WTC11 (cell line): ENCODE results near the gene CREG2. TPM values are rescaled to one million over a fixed set of nuclear protein-coding genes. Genes with fewer than 3 reads are reported as not detected.

Source experiments
- ATAC-seq: fragments of 200-7000 bp; cut with Tn5 transposase; 2 replicates; pipeline ENCODE4 v1.10.0; 2021; ENCODE audit warnings: mild to moderate bottlenecking, moderate library complexity
- CTCF ChIA-PET: fragments of 300-600 bp; sonication (Branson Sonifier 250); formaldehyde crosslinking; loops from one replicate; lab custom pipeline; 2021; ENCODE audit warnings: antibody characterized with exemption; lab: Charles Lee
- POLR2A ChIA-PET: fragments of 350-600 bp; sonication (Branson Sonifier 250); formaldehyde crosslinking; loops from one replicate; lab custom pipeline; 2021; ENCODE audit warnings: antibody characterized with exemption; lab: Charles Lee
- DNase-seq: peaks from one replicate; pipeline ENCODE4 v3.0.0; 2021; ENCODE audit warnings: low spot score
- H3K27ac Mint-ChIP-seq: 2 replicates; pipeline ENCODE4 v1.8.0; 2021; ENCODE audit warnings: mixed read lengths
- H3K27me3 Mint-ChIP-seq: 2 replicates; pipeline ENCODE4 v1.8.0; 2021; ENCODE audit warnings: low read depth, mild to moderate bottlenecking, moderate library complexity, mixed read lengths
- H3K36me3 Mint-ChIP-seq: 2 replicates; pipeline ENCODE4 v1.8.0; 2021; ENCODE audit warnings: mixed read lengths
- H3K4me1 Mint-ChIP-seq: 2 replicates; pipeline ENCODE4 v1.8.0; 2022; ENCODE audit warnings: mixed read lengths
- H3K4me3 Mint-ChIP-seq: 2 replicates; pipeline ENCODE4 v1.8.0; 2021; ENCODE audit warnings: mild to moderate bottlenecking, moderate library complexity, mixed read lengths
- H3K9me3 Mint-ChIP-seq: 2 replicates; pipeline ENCODE4 v1.8.0; 2021; ENCODE audit warnings: mixed read lengths
- ATF2 ChIP-seq: sonication (generic); formaldehyde crosslinking; IDR thresholded peaks from 2 replicates; pipeline ENCODE4 v1.8.1; 2022; ENCODE audit warnings: low read depth, missing genetic modification reagents, borderline replicate concordance
- ATF3 ChIP-seq: sonication (generic); formaldehyde crosslinking; conservative IDR thresholded peaks from 2 replicates; pipeline ENCODE4 v1.8.1; 2022; ENCODE audit warnings: mild to moderate bottlenecking, missing genetic modification reagents
- CBFB ChIP-seq: sonication (generic); formaldehyde crosslinking; IDR thresholded peaks from 2 replicates; pipeline ENCODE4 v1.8.1; 2022; ENCODE audit warnings: mild to moderate bottlenecking, low read depth, missing genetic modification reagents
- CTCF ChIP-seq: fragments of 200-600 bp; IDR thresholded peaks from 2 replicates; pipeline ENCODE4 v1.8.0; 2022; ENCODE audit warnings: antibody characterized with exemption
- ELF4 ChIP-seq: sonication (generic); formaldehyde crosslinking; IDR thresholded peaks from 2 replicates; pipeline ENCODE4 v1.8.1; 2022; ENCODE audit warnings: low read depth, mild to moderate bottlenecking, moderate library complexity, missing genetic modification reagents
- ESRRA ChIP-seq: sonication (generic); formaldehyde crosslinking; IDR thresholded peaks from 2 replicates; pipeline ENCODE4 v1.8.1; 2022; ENCODE audit warnings: mild to moderate bottlenecking, missing genetic modification reagents, borderline replicate concordance
- FOXK1 ChIP-seq: sonication (generic); formaldehyde crosslinking; IDR thresholded peaks from 2 replicates; pipeline ENCODE4 v1.8.0; 2022; ENCODE audit warnings: mild to moderate bottlenecking, moderate library complexity, missing genetic modification reagents
- FOXP1 ChIP-seq: sonication (generic); formaldehyde crosslinking; IDR thresholded peaks from 2 replicates; pipeline ENCODE4 v1.8.0; 2022; ENCODE audit warnings: missing genetic modification reagents, mild to moderate bottlenecking, moderate library complexity, borderline replicate concordance
- GABPB1 ChIP-seq: sonication (generic); formaldehyde crosslinking; IDR thresholded peaks from 2 replicates; pipeline ENCODE4 v1.8.1; 2023; ENCODE audit warnings: mild to moderate bottlenecking, missing genetic modification reagents
- MLX ChIP-seq: sonication (generic); formaldehyde crosslinking; IDR thresholded peaks from 2 replicates; pipeline ENCODE4 v1.8.1; 2023; ENCODE audit warnings: mild to moderate bottlenecking, missing genetic modification reagents, moderate library complexity
- MYBL2 ChIP-seq: sonication (generic); formaldehyde crosslinking; IDR thresholded peaks from 2 replicates; pipeline ENCODE4 v1.8.1; 2023; ENCODE audit warnings: mild to moderate bottlenecking, moderate library complexity, missing genetic modification reagents
- NFATC4 ChIP-seq: fragments of 250-450 bp; sonication (Bioruptor Pico); IDR thresholded peaks from 2 replicates; pipeline ENCODE4 v1.9.0; 2021; ENCODE audit warnings: mild to moderate bottlenecking
- NR1H2 ChIP-seq: sonication (generic); formaldehyde crosslinking; IDR thresholded peaks from 2 replicates; pipeline ENCODE4 v1.9.0; 2021; ENCODE audit warnings: mild to moderate bottlenecking, moderate library complexity, missing genetic modification reagents
- NR3C1 ChIP-seq: sonication (generic); formaldehyde crosslinking; conservative IDR thresholded peaks from 2 replicates; pipeline ENCODE4 v1.8.1; 2023; ENCODE audit warnings: low read depth, mild to moderate bottlenecking, missing genetic modification reagents
- PRDM15 ChIP-seq: sonication (generic); formaldehyde crosslinking; IDR thresholded peaks from 2 replicates; pipeline ENCODE4 v1.8.0; 2022; ENCODE audit warnings: missing genetic modification reagents
- RELA ChIP-seq: sonication (generic); formaldehyde crosslinking; IDR thresholded peaks from 2 replicates; pipeline ENCODE4 v1.8.1; 2022; ENCODE audit warnings: missing genetic modification reagents, mild to moderate bottlenecking, borderline replicate concordance
- SOX15 ChIP-seq: fragments of 250-450 bp; sonication (Bioruptor Pico); IDR thresholded peaks from 2 replicates; pipeline ENCODE4 v1.9.0; 2021; ENCODE audit warnings: mild to moderate bottlenecking
- TP53 ChIP-seq: sonication (generic); formaldehyde crosslinking; IDR thresholded peaks from 2 replicates; pipeline ENCODE4 v1.8.1; 2023; ENCODE audit warnings: mild to moderate bottlenecking, missing genetic modification reagents
- USF1 ChIP-seq: sonication (generic); formaldehyde crosslinking; IDR thresholded peaks from 2 replicates; pipeline ENCODE4 v1.8.0; 2022; ENCODE audit warnings: mild to moderate bottlenecking, missing genetic modification reagents
- ZNF232 ChIP-seq: sonication (generic); formaldehyde crosslinking; IDR thresholded peaks from 2 replicates; pipeline ENCODE4 v1.8.0; 2022; ENCODE audit warnings: mild to moderate bottlenecking, missing genetic modification reagents
- ZNF317 ChIP-seq: sonication (generic); formaldehyde crosslinking; IDR thresholded peaks from 2 replicates; pipeline ENCODE4 v1.8.1; 2023; ENCODE audit warnings: low read depth, mild to moderate bottlenecking, moderate library complexity, missing genetic modification reagents, borderline replicate concordance
- ZNF416 ChIP-seq: fragments of 250-450 bp; sonication (Bioruptor Pico); IDR thresholded peaks from 2 replicates; pipeline ENCODE4 v1.9.0; 2021; ENCODE audit warnings: mild to moderate bottlenecking, inconsistent platforms
- ZNF423 ChIP-seq: fragments of 250-450 bp; sonication (Bioruptor Pico); IDR thresholded peaks from 2 replicates; pipeline ENCODE4 v2.1.2; 2022; ENCODE audit warnings: mild to moderate bottlenecking, moderate library complexity
- total RNA-seq: library from RNA; stranded (reverse); gene quantifications from 3 replicates; pipeline ENCODE4 v1.2.3, GENCODE V29; 2021

CREG2 gene
- total RNA-seq, 1 experiment from 2014 or later, result 1.6 TPM

GRCh38 chr2:101410114-101410513 is 22.8 kb upstream of the CREG2 start:
- Mint-ChIP-seq H3K27me3 (no peaks in the 10 kb centered on the region; the same call in 1 of the 2 replicates), H3K9me3 (peaks cover 6% of the 10 kb centered on the region), H3K27ac (no peak overlapping the region; the same call in 1 of the 2 replicates), H3K4me1 (peaks cover 11% of the 10 kb centered on the region; the same call in 1 of the 2 replicates), H3K36me3 (peaks cover 5% of the 10 kb centered on the region; the same call in 1 of the 2 replicates), H3K4me3 (no peak overlapping the region)
- CTCF ChIA-PET, result interaction anchor here (0.8 to 3.1 kb wide), 4 partner anchors 9 to 68 kb away, joined by 4 to 13 read pairs (median 5); no protein-coding TSS in a partner anchor
- ATAC-seq (no peak), DNase-seq (no peak)
- POLR2A ChIA-PET, result no interaction called here
- TF ChIP-seq CBFB (CRISPR knock-in tag), result no peak
- TF ChIP-seq MLX (CRISPR knock-in tag), result no peak
- TF ChIP-seq ZNF416 (CRISPR knock-in tag), result no peak
- no peak for TF ChIP-seq GABPB1
- TF ChIP-seq TP53, result no peak

- H3K4me3 Mint-ChIP-seq, result no peak overlapping the region
- POLR2A ChIA-PET, result no interaction called here
- peaks cover under 1% of the 10 kb centered on the region; the same call in 1 of the 2 replicates for H3K36me3 Mint-ChIP-seq
- H3K4me1 Mint-ChIP-seq, result peaks cover 11% of the 10 kb centered on the region; the same call in 1 of the 2 replicates
- ATAC-seq, result peak; percentile 69
- H3K9me3 Mint-ChIP-seq, result peaks cover 2% of the 10 kb centered on the region
- no peaks in the 10 kb centered on the region; the same call in 1 of the 2 replicates for H3K27me3 Mint-ChIP-seq
- CTCF ChIA-PET, result interaction anchor here (0.7 to 3.1 kb wide), 6 partner anchors 10 to 481 kb away, joined by 3 to 13 read pairs (median 4); no protein-coding TSS in a partner anchor
- H3K27ac Mint-ChIP-seq, result no peak overlapping the region
- TF ChIP-seq ESRRA (CRISPR knock-in tag), result no peak
- TF ChIP-seq ZNF423 (CRISPR knock-in tag), result no peak
- TF ChIP-seq CTCF, result no peak
- TF ChIP-seq ATF2, result no peak
- no peak for TF ChIP-seq ZNF232 (CRISPR knock-in tag)
- DNase-seq, result no peak
Observed at GRCh38 chr2:101409699-101410098, 22.4 kb upstream of the CREG2 start.

GRCh38 chr2:101408925-101409324 is 21.6 kb upstream of the CREG2 start:
- no peak overlapping the region for H3K27ac Mint-ChIP-seq
- no peaks in the 10 kb centered on the region for H3K36me3 Mint-ChIP-seq
- H3K4me1 Mint-ChIP-seq, result peaks cover 11% of the 10 kb centered on the region; the same call in 1 of the 2 replicates
- CTCF ChIA-PET, result interaction anchor here (0.7 to 3.1 kb wide), 8 partner anchors 9 to 414 kb away, joined by 3 to 13 read pairs (median 5); partner anchors contain the start of gene CREG2
- H3K27me3 Mint-ChIP-seq, result no peaks in the 10 kb centered on the region
- DNase-seq (no peak), ATAC-seq (no peak)
- H3K9me3 Mint-ChIP-seq, result no peaks in the 10 kb centered on the region
- POLR2A ChIA-PET, result interaction anchor here (0.6 kb wide), 1 partner anchor 359 kb away, joined by 3 read pairs; no protein-coding TSS in a partner anchor
- H3K4me3 Mint-ChIP-seq, result no peak overlapping the region
- no peak for TF ChIP-seq RELA (CRISPR knock-in tag)
- no peak for TF ChIP-seq NR3C1 (CRISPR knock-in tag)
- no peak for TF ChIP-seq ATF2
- TF ChIP-seq ATF3 (CRISPR knock-in tag), result no peak
- TF ChIP-seq USF1 (CRISPR knock-in tag), result no peak
- no peak for TF ChIP-seq PRDM15 (CRISPR knock-in tag)
- TF ChIP-seq FOXK1 (CRISPR knock-in tag), result no peak
- no peak for TF ChIP-seq MYBL2 (CRISPR knock-in tag)
- no peak for TF ChIP-seq FOXP1 (CRISPR knock-in tag)
- TF ChIP-seq SOX15 (CRISPR knock-in tag), result no peak
- no peak for TF ChIP-seq ELF4 (CRISPR knock-in tag)
- TF ChIP-seq ZNF317, result no peak
- TF ChIP-seq NR1H2, result no peak
- no peak for TF ChIP-seq NFATC4 (CRISPR knock-in tag)
